Small intestine (tissue), 7 donors: ENCODE data around the gene CLEC16A. TPM values are rescaled to one million over a fixed set of nuclear protein-coding genes. Genes with fewer than 3 reads are reported as not detected.

ENCODE experiments used
- DNase-seq, 2 donors: peaks; one replicate each; pipeline versions ENCODE4 v3.0.0 to v3.0.0-alpha.2; 2013
- FAIRE-seq: peaks from 2 replicates; lab custom pipeline; 2012; peaks lifted over from hg19 to GRCh38; lab: Jason Lieb, UNC
- H3K27ac ChIP-seq, 3 donors: one replicate each; pipeline ENCODE4 v1.5.1; 2013; ENCODE audit warnings: low read length in 2 of 3, mild to moderate bottlenecking in 2 of 3, control low read depth in 1 of 3, inconsistent platforms in 1 of 3, low read depth in 1 of 3, moderate library complexity in 1 of 3
- H3K27me3 ChIP-seq, 3 donors: one replicate each; pipeline ENCODE4 v1.6.1; 2013; ENCODE audit warnings: low read length in 3 of 3, inconsistent platforms in 1 of 3; ENCODE audit not compliant: control insufficient read depth in 3 of 3, insufficient read depth in 3 of 3
- H3K36me3 ChIP-seq, 3 donors: one replicate each; pipeline ENCODE4 v1.6.1; 2013; ENCODE audit warnings: low read length in 3 of 3, inconsistent platforms in 1 of 3, low read depth in 1 of 3, mild to moderate bottlenecking in 1 of 3, moderate library complexity in 1 of 3; ENCODE audit not compliant: control insufficient read depth in 3 of 3, insufficient read depth in 2 of 3
- H3K4me1 ChIP-seq, 3 donors: one replicate each; pipeline ENCODE4 v1.6.1; 2013; ENCODE audit warnings: low read length in 2 of 3, inconsistent platforms in 1 of 3, low read depth in 1 of 3, mild to moderate bottlenecking in 1 of 3, moderate library complexity in 1 of 3; ENCODE audit not compliant: control insufficient read depth in 3 of 3, insufficient read depth in 2 of 3
- H3K4me3 ChIP-seq, 3 donors: one replicate each; pipeline ENCODE4 v1.5.1; 2013; ENCODE audit warnings: low read length in 3 of 3, control low read depth in 1 of 3, inconsistent platforms in 1 of 3, low read depth in 1 of 3, mild to moderate bottlenecking in 1 of 3, moderate library complexity in 1 of 3
- H3K9me3 ChIP-seq, 2 donors: one replicate each; pipeline ENCODE4 v1.6.1; 2013; ENCODE audit warnings: low read depth in 1 of 2, low read length in 1 of 2; ENCODE audit not compliant: control insufficient read depth in 2 of 2, insufficient read depth in 1 of 2
- WGBS, 3 donors: extraction: QIAGEN DNeasy Blood & Tissue Kit; methylation state at CpG; one replicate each; pipeline ENCODE4 v1.1.7; 2013; 5-methylcytosine and 5-hydroxymethylcytosine counted together
- polyA plus RNA-seq, 4 donors: library from polyadenylated mRNA; stranded (reverse) in 3 of 4; unstranded in 1 of 4; fragments of 200-250 nt in 3 of 4; fragments of 120-200 nt in 1 of 4; gene quantifications; one replicate each; pipeline versions ENCODE4 v1.2.1 to v1.2.3, GENCODE V29; 2013
- donor health status: healthy with polysubstance abuse.
- donor health status: control.
- donor health status: control.
- donor health status: Bipolar disorder and iron deficiency.
- donor health status: healthy.

The CLEC16A gene
- polyA plus RNA-seq, 4 donors = 12.2 to 23.5 (median 14.1) TPM

GRCh38 chr16:11067697-11068141 is 123.4 kb downstream of the CLEC16A start:
- H3K27me3 ChIP-seq = no peaks in the 10 kb centered on the region
- 52 to 77% (median 58%) methylated on average over 7 of the region's 7 CpGs for WGBS, 3 donors
- no peaks in the 10 kb centered on the region for H3K9me3 ChIP-seq
- H3K4me1 ChIP-seq = no peaks in the 10 kb centered on the region
- no peak overlapping the region for H3K27ac ChIP-seq
- no peak for FAIRE-seq
- DNase-seq = no peak
- H3K36me3 ChIP-seq = peaks cover 0 to 26% (median 8%) of the 10 kb centered on the region in 3 donors
- H3K4me3 ChIP-seq = no peak overlapping the region

GRCh38 chr16:11071829-11072228 is 127.5 kb downstream of the CLEC16A start:
- no peaks in the 10 kb centered on the region for H3K4me1 ChIP-seq
- H3K4me3 ChIP-seq = no peak overlapping the region
- no peaks in the 10 kb centered on the region for H3K9me3 ChIP-seq
- H3K36me3 ChIP-seq = peaks cover 0 to 20% (median 7%) of the 10 kb centered on the region in 3 donors
- DNase-seq (no peak), FAIRE-seq (no peak)
- 81 to 98% (median 88%) methylated on average over 5 of the region's 5 CpGs for WGBS, 3 donors
- H3K27me3 ChIP-seq = no peaks in the 10 kb centered on the region
- H3K27ac ChIP-seq = no peak overlapping the region

- H3K36me3 ChIP-seq = peaks cover 0 to 20% (median 7%) of the 10 kb centered on the region in 3 donors
- no peak overlapping the region for H3K27ac ChIP-seq
- DNase-seq (no peak), FAIRE-seq (no peak)
- H3K9me3 ChIP-seq = no peaks in the 10 kb centered on the region
- WGBS, 3 donors = 67 to 89% (median 86%) methylated on average over 5 of the region's 5 CpGs
- peaks cover 0 to 2% (median 0%) of the 10 kb centered on the region in 3 donors for H3K4me1 ChIP-seq
- H3K27me3 ChIP-seq = no peaks in the 10 kb centered on the region
- no peak overlapping the region for H3K4me3 ChIP-seq
Observed at GRCh38 chr16:11072420-11073153, 128.2 kb downstream of the CLEC16A start.

- 91 to 94% (median 93%) methylated on average over 11 of the region's 11 CpGs for WGBS, 3 donors
- no peak overlapping the region for H3K4me3 ChIP-seq
- FAIRE-seq = no peak
Observed at GRCh38 chr16:11073407-11073999, 129.1 kb downstream of the CLEC16A start.

GRCh38 chr16:11074131-11074530 is 129.8 kb downstream of the CLEC16A start:
- H3K36me3 ChIP-seq = peaks cover 0 to 19% (median 7%) of the 10 kb centered on the region in 3 donors
- H3K4me3 ChIP-seq = no peak overlapping the region
- H3K4me1 ChIP-seq = peaks cover 4 to 17% (median 14%) of the 10 kb centered on the region in 3 donors
- H3K9me3 ChIP-seq = no peaks in the 10 kb centered on the region
- DNase-seq (no peak), FAIRE-seq (no peak)
- no peak overlapping the region for H3K27ac ChIP-seq
- H3K27me3 ChIP-seq = no peaks in the 10 kb centered on the region

More at GRCh38 chr16:11073407-11073999, 129.1 kb downstream of the CLEC16A start:
- Histone ChIP-seq H3K4me1 (peaks cover 0 to 10% (median 8%) of the 10 kb centered on the region in 3 donors), H3K27me3 (no peaks in the 10 kb centered on the region), H3K27ac (no peak overlapping the region), H3K9me3 (no peaks in the 10 kb centered on the region), H3K36me3 (peaks cover 0 to 22% (median 7%) of the 10 kb centered on the region in 3 donors)
- DNase-seq = no peak

GRCh38 chr16:11075163-11075562 is 130.8 kb downstream of the CLEC16A start:
- no peak for FAIRE-seq
- peaks cover 7 to 26% (median 23%) of the 10 kb centered on the region in 3 donors for H3K4me1 ChIP-seq
- DNase-seq = no peak
- H3K36me3 ChIP-seq = peaks cover 0 to 19% (median 7%) of the 10 kb centered on the region in 3 donors
- H3K27me3 ChIP-seq = no peaks in the 10 kb centered on the region
- no peaks in the 10 kb centered on the region for H3K9me3 ChIP-seq
- 76 to 93% (median 85%) methylated on average over 4 of the region's 4 CpGs for WGBS, 3 donors
- no peak overlapping the region for H3K4me3 ChIP-seq
- H3K27ac ChIP-seq = no peak overlapping the region

- Histone ChIP-seq H3K4me1 (peaks cover 7 to 32% (median 28%) of the 10 kb centered on the region in 3 donors), H3K27me3 (no peaks in the 10 kb centered on the region), H3K9me3 (no peaks in the 10 kb centered on the region), H3K4me3 (no peak overlapping the region), H3K36me3 (peaks cover 0 to 25% (median 1%) of the 10 kb centered on the region in 3 donors), H3K27ac (peak overlapping the region in 1 of 3 donors; percentile 12)
- 78 to 87% (median 85%) methylated on average over 13 of the region's 13 CpGs for WGBS, 3 donors
- DNase-seq (no peak), FAIRE-seq (no peak)
Observed at GRCh38 chr16:11076259-11077018, 132.1 kb downstream of the CLEC16A start.

GRCh38 chr16:11078812-11079459 is 134.6 kb downstream of the CLEC16A start:
- Histone ChIP-seq H3K27ac (peak overlapping the region in 2 of 3 donors; percentile 2 to 88), H3K4me3 (no peak overlapping the region), H3K36me3 (peaks cover 0 to 29% (median 5%) of the 10 kb centered on the region in 3 donors), H3K4me1 (peaks cover 7 to 32% (median 28%) of the 10 kb centered on the region in 3 donors), H3K9me3 (no peaks in the 10 kb centered on the region), H3K27me3 (no peaks in the 10 kb centered on the region)
- DNase-seq (peak in 1 of 2 donors; percentile 25), FAIRE-seq (no peak)
- 82 to 92% (median 89%) methylated on average over 5 of the region's 5 CpGs for WGBS, 3 donors
